ENCODE measurements around the gene RBM23. TPM values are rescaled to one million over a fixed set of nuclear protein-coding genes. Genes with fewer than 3 reads are reported as not detected.
A peak's percentile ranks its signal among the peaks of the same experiment; 100 is the strongest.

RBM23 gene
- total RNA-seq, 4 donors from 2014 or later: 52.7 to 229 (median 102) TPM

DNA sequence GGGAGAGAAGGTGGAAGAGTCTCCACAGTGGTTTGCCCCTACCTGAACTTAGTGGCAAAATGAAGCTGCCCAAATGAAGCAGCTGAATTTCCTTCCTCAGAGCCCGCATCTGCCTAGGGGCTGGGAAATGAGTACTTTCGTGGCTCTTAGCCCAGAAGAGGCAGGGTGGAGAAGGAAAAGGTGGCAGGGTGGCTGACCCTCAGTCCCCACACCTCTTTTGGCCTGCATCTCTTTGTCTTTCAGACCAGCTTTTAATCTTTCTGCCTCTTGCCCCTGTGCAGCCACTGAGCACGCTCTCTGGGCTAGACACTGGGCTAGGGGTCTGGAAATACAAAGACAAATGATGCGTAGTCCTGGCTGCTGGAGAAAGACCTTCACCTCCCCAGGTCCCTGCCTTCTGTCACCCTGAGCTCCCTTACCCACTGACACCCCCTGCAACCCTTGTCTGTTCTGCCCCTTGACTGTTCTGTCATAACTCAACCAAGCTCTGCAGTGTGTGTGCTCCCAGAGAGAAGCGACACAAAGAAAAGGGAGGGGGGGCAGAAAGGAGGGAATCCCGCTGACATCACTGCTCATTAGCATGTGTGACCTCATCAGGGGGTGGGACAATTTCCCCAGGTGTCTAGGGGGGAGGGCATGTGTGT, 36.3 kb downstream of the RBM23 start:
- peak in 1 of 2 donors; percentile 44 for TF ChIP-seq POLR2AphosphoS5 (IDR thresholded peaks at IDR 0.05)
- TF ChIP-seq, protein P1, sequence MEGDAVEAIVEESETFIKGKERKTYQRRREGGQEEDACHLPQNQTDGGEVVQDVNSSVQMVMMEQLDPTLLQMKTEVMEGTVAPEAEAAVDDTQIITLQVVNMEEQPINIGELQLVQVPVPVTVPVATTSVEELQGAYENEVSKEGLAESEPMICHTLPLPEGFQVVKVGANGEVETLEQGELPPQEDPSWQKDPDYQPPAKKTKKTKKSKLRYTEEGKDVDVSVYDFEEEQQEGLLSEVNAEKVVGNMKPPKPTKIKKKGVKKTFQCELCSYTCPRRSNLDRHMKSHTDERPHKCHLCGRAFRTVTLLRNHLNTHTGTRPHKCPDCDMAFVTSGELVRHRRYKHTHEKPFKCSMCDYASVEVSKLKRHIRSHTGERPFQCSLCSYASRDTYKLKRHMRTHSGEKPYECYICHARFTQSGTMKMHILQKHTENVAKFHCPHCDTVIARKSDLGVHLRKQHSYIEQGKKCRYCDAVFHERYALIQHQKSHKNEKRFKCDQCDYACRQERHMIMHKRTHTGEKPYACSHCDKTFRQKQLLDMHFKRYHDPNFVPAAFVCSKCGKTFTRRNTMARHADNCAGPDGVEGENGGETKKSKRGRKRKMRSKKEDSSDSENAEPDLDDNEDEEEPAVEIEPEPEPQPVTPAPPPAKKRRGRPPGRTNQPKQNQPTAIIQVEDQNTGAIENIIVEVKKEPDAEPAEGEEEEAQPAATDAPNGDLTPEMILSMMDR (IDR thresholded peaks at IDR 0.05): no peak
- TF ChIP-seq POLR2A (IDR thresholded peaks at IDR 0.05; ENCODE audit: low read depth): no peak
- no peak for DNase-seq (ENCODE audit: extremely low spot score)
- Histone ChIP-seq H3K4me3 (no peak overlapping the region), H3K36me3 (peaks cover 9 to 23% (median 21%) of the 10 kb centered on the region in 4 donors), H3K4me1 (peaks cover 19 to 35% (median 31%) of the 10 kb centered on the region in 4 donors), H3K27me3 (peaks cover 0 to 5% (median 0%) of the 10 kb centered on the region in 4 donors), H3K9me3 (no peaks in the 10 kb centered on the region), H3K27ac (replicated peaks in 1 of 4) (no peak overlapping the region)
- 27% methylated on average over 6 of the region's 6 CpGs for WGBS
- intact Hi-C loops (cut with DNase I): no loop called here

- WGBS: 35% methylated on average over 7 of the region's 7 CpGs
- no peak for DNase-seq (ENCODE audit: extremely low spot score)
- intact Hi-C loops (cut with DNase I): no loop called here
- peaks cover 0 to 5% (median 0%) of the 10 kb centered on the region in 4 donors for H3K27me3 ChIP-seq
- no peaks in the 10 kb centered on the region for H3K9me3 ChIP-seq
- no peak overlapping the region for H3K27ac ChIP-seq (replicated peaks in 1 of 4)
- H3K36me3 ChIP-seq: peaks cover 15 to 29% (median 27%) of the 10 kb centered on the region in 4 donors
- H3K4me3 ChIP-seq: no peak overlapping the region
- H3K4me1 ChIP-seq: peaks cover 13 to 29% (median 25%) of the 10 kb centered on the region in 4 donors
- no peak for TF ChIP-seq EP300 (IDR thresholded peaks at IDR 0.05)
- TF ChIP-seq POLR2AphosphoS5 (IDR thresholded peaks at IDR 0.05): no peak
- TF ChIP-seq, protein P1 (IDR thresholded peaks at IDR 0.05): no peak
- no peak for TF ChIP-seq POLR2A (IDR thresholded peaks at IDR 0.05; ENCODE audit: low read depth)
Measured at GRCh38 chr14:22882064-22882463, 36.9 kb downstream of the RBM23 start.

- Histone ChIP-seq H3K27me3 (peaks cover 0 to 5% (median 0%) of the 10 kb centered on the region in 4 donors), H3K27ac (replicated peaks in 1 of 4) (no peak overlapping the region), H3K4me1 (peaks cover 12 to 45% (median 43%) of the 10 kb centered on the region in 4 donors), H3K36me3 (peaks cover 45 to 64% (median 62%) of the 10 kb centered on the region in 4 donors), H3K4me3 (no peak overlapping the region), H3K9me3 (no peaks in the 10 kb centered on the region)
- no peak for DNase-seq (ENCODE audit: extremely low spot score)
- intact Hi-C loops (cut with DNase I): loop anchor here (5.0 to 10.0 kb wide), 2 partner anchors 34 to 106 kb away; partner anchors contain the start of gene AJUBA
- WGBS: 74% methylated on average over 7 of the region's 8 CpGs
- TF ChIP-seq, protein P1 (IDR thresholded peaks at IDR 0.05): no peak
- no peak for TF ChIP-seq POLR2A (IDR thresholded peaks at IDR 0.05; ENCODE audit: low read depth)
- TF ChIP-seq EP300 (IDR thresholded peaks at IDR 0.05): no peak
- no peak for TF ChIP-seq POLR2AphosphoS5 (IDR thresholded peaks at IDR 0.05)
Measured at GRCh38 chr14:22878271-22879246, 40.4 kb downstream of the RBM23 start.

DNA sequence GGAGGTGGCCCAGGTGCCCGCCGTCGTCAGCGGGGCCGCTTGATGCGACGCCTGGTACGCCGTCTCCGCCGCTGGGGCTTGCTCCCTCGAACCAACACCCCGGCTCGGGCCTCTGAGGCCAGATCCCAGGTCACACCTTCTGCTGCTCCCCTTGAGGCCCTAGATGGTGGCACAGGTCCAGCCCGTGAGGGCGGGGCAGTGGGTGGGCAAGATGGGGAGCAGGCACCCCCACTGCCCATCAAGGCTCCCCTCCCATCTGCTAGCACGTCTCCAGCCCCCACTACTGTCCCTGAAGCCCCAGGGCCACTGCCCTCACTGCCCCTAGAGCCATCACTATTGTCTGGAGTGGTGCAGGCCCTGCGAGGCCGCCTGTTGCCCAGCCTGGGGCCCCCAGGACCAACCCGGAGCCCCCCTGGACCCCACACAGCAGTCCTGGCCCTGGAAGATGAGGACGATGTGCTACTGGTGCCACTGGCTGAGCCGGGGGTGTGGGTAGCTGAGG, 41.9 kb downstream of the RBM23 start:
- WGBS: 92% methylated on average over 19 of the region's 22 CpGs
- Histone ChIP-seq H3K27ac (replicated peaks in 1 of 4) (no peak overlapping the region), H3K9me3 (no peaks in the 10 kb centered on the region), H3K4me3 (no peak overlapping the region), H3K36me3 (peaks cover 45 to 69% (median 68%) of the 10 kb centered on the region in 4 donors), H3K4me1 (peaks cover 17 to 40% (median 39%) of the 10 kb centered on the region in 4 donors), H3K27me3 (peaks cover 0 to under 1% (median 0%) of the 10 kb centered on the region in 4 donors)
- intact Hi-C loops (cut with DNase I): loop anchor here (5.0 to 10.0 kb wide), 2 partner anchors 35 to 108 kb away; partner anchors contain the start of gene AJUBA
- no peak for DNase-seq (ENCODE audit: extremely low spot score)
- TF ChIP-seq EP300 (IDR thresholded peaks at IDR 0.05): no peak
